HUES6 (cell line): ENCODE results near the gene IPO9.
"Not testable (repeated sequence)": the region's sequence is repeated elsewhere in the genome, so short reads cannot be mapped to it uniquely, and the experiment has no call there.

Experiments used
- H3K27ac ChIP-seq: 2 replicates; pipeline ENCODE4 v1.7.0; 2013; ENCODE audit warnings: low read depth, mild to moderate bottlenecking, low read length, inconsistent platforms
- H3K27me3 ChIP-seq: 2 replicates; pipeline ENCODE4 v1.6.1; 2013; ENCODE audit warnings: low read length; ENCODE audit not compliant: control insufficient read depth, insufficient read depth
- H3K36me3 ChIP-seq: 2 replicates; pipeline ENCODE4 v1.6.1; 2013; ENCODE audit warnings: low read length; ENCODE audit not compliant: control insufficient read depth, insufficient read depth
- H3K4me1 ChIP-seq: 2 replicates; pipeline ENCODE4 v1.6.1; 2013; ENCODE audit warnings: low read length; ENCODE audit not compliant: control insufficient read depth, insufficient read depth
- H3K4me3 ChIP-seq: 2 replicates; pipeline ENCODE4 v1.5.1; 2013; ENCODE audit warnings: low read depth, low read length
- H3K9ac ChIP-seq: one replicate; pipeline ENCODE4 v1.6.1; 2013; ENCODE audit warnings: mild to moderate bottlenecking, low read length
- H3K9me3 ChIP-seq: 2 replicates; pipeline ENCODE4 v1.6.1; 2013; ENCODE audit warnings: low read depth, low read length; ENCODE audit not compliant: control insufficient read depth, insufficient read depth

The IPO9 gene

GRCh38 chr1:201850053-201850397 is 21.1 kb downstream of the IPO9 start:
- Histone ChIP-seq H3K9me3 (no peaks in the 10 kb centered on the region), H3K9ac (no peak overlapping the region), H3K27ac (no peak overlapping the region), H3K36me3 (peaks cover 83% of the 10 kb centered on the region), H3K27me3 (no peaks in the 10 kb centered on the region), H3K4me1 (no peaks in the 10 kb centered on the region), H3K4me3 (no peak overlapping the region)

- Histone ChIP-seq H3K9ac (no peak overlapping the region), H3K9me3 (no peaks in the 10 kb centered on the region), H3K27me3 (no peaks in the 10 kb centered on the region), H3K27ac (no peak overlapping the region), H3K36me3 (peaks cover 99% of the 10 kb centered on the region), H3K4me1 (no peaks in the 10 kb centered on the region), H3K4me3 (no peak overlapping the region)
These were observed 23.0 kb downstream of the IPO9 start for GRCh38 chr1:201851949-201852348.

GRCh38 chr1:201856722-201857121 is 27.8 kb downstream of the IPO9 start:
- not testable (repeated sequence) for H3K27me3 ChIP-seq, H3K4me1 ChIP-seq
- H3K36me3 ChIP-seq = peaks cover 99% of the 10 kb centered on the region

GRCh38 chr1:201859424-201859823 is 30.5 kb downstream of the IPO9 start:
- H3K4me3 ChIP-seq = no peak overlapping the region
- H3K9me3 ChIP-seq = no peaks in the 10 kb centered on the region
- no peak overlapping the region for H3K27ac ChIP-seq
- peaks cover 97% of the 10 kb centered on the region for H3K36me3 ChIP-seq
- no peaks in the 10 kb centered on the region for H3K4me1 ChIP-seq
- no peak overlapping the region for H3K9ac ChIP-seq
- H3K27me3 ChIP-seq = no peaks in the 10 kb centered on the region

More at GRCh38 chr1:201856722-201857121, 27.8 kb downstream of the IPO9 start:
- H3K27ac ChIP-seq, H3K9me3 ChIP-seq, H3K4me3 ChIP-seq, H3K9ac ChIP-seq: not testable (repeated sequence)

- no peak overlapping the region for H3K4me3 ChIP-seq
- H3K27me3 ChIP-seq = no peaks in the 10 kb centered on the region
- no peak overlapping the region for H3K9ac ChIP-seq
- no peaks in the 10 kb centered on the region for H3K4me1 ChIP-seq
- no peak overlapping the region for H3K27ac ChIP-seq
- H3K9me3 ChIP-seq = no peaks in the 10 kb centered on the region
- H3K36me3 ChIP-seq = peaks cover 95% of the 10 kb centered on the region
These were observed 32.5 kb downstream of the IPO9 start for GRCh38 chr1:201861448-201861847.

GRCh38 chr1:201870397-201870796 is 41.4 kb downstream of the IPO9 start:
- H3K4me3 ChIP-seq = no peak overlapping the region
- no peaks in the 10 kb centered on the region for H3K27me3 ChIP-seq
- no peak overlapping the region for H3K27ac ChIP-seq
- H3K4me1 ChIP-seq = no peaks in the 10 kb centered on the region
- H3K9me3 ChIP-seq = no peaks in the 10 kb centered on the region
- peaks cover 98% of the 10 kb centered on the region for H3K36me3 ChIP-seq
- no peak overlapping the region for H3K9ac ChIP-seq

- no peak overlapping the region for H3K4me3 ChIP-seq
- no peak overlapping the region for H3K9ac ChIP-seq
- no peak overlapping the region for H3K27ac ChIP-seq
- H3K36me3 ChIP-seq = peaks cover 78% of the 10 kb centered on the region
- H3K9me3 ChIP-seq = no peaks in the 10 kb centered on the region
- H3K4me1 ChIP-seq = peaks cover 4% of the 10 kb centered on the region; the same call in 1 of the 2 replicates
- no peaks in the 10 kb centered on the region for H3K27me3 ChIP-seq
These were observed 45.7 kb downstream of the IPO9 start for GRCh38 chr1:201874672-201875071.

GRCh38 chr1:201876148-201876818 is 47.3 kb downstream of the IPO9 start:
- H3K27me3 ChIP-seq = no peaks in the 10 kb centered on the region
- H3K9ac ChIP-seq = no peak overlapping the region
- H3K27ac ChIP-seq = no peak overlapping the region
- peaks cover 62% of the 10 kb centered on the region for H3K36me3 ChIP-seq
- H3K4me1 ChIP-seq = peaks cover 8% of the 10 kb centered on the region
- H3K4me3 ChIP-seq = no peak overlapping the region
- no peaks in the 10 kb centered on the region for H3K9me3 ChIP-seq

GRCh38 chr1:201877877-201878401 is 49.0 kb downstream of the IPO9 start:
- Histone ChIP-seq H3K27ac (no peak overlapping the region), H3K4me3 (no peak overlapping the region), H3K36me3 (peaks cover 45% of the 10 kb centered on the region), H3K4me1 (peaks cover 18% of the 10 kb centered on the region), H3K27me3 (no peaks in the 10 kb centered on the region), H3K9me3 (no peaks in the 10 kb centered on the region), H3K9ac (no peak overlapping the region)

GRCh38 chr1:201880928-201881571 is 52.1 kb downstream of the IPO9 start:
- no peak overlapping the region for H3K4me3 ChIP-seq

GRCh38 chr1:201881617-201882016 is 52.7 kb downstream of the IPO9 start:
- peaks cover 27% of the 10 kb centered on the region for H3K4me1 ChIP-seq
- no peaks in the 10 kb centered on the region for H3K27me3 ChIP-seq
- no peak overlapping the region for H3K9ac ChIP-seq
- H3K9me3 ChIP-seq = no peaks in the 10 kb centered on the region
- H3K36me3 ChIP-seq = peaks cover 11% of the 10 kb centered on the region
- no peak overlapping the region for H3K27ac ChIP-seq
- no peak overlapping the region for H3K4me3 ChIP-seq

More at GRCh38 chr1:201880928-201881571, 52.1 kb downstream of the IPO9 start:
- Histone ChIP-seq H3K27ac (no peak overlapping the region), H3K4me1 (peaks cover 27% of the 10 kb centered on the region), H3K9me3 (no peaks in the 10 kb centered on the region), H3K27me3 (no peaks in the 10 kb centered on the region), H3K9ac (no peak overlapping the region), H3K36me3 (peaks cover 16% of the 10 kb centered on the region)
